Mesenteric fat pad (tissue), 1 donor: ENCODE measurements around the gene HRG. TPM values are rescaled to one million over a fixed set of nuclear protein-coding genes. Genes with fewer than 3 reads are reported as not detected.

ENCODE experiments used
- DNase-seq: peaks from one replicate; pipeline ENCODE4 v3.0.0-alpha.2; 2020; ENCODE audit warnings: low spot score
- total RNA-seq: library from RNA; stranded (reverse); fragmentation: NEBNext Ultra II Directional; extraction: Animal tissue kit (Norgen Biotek cat#: 25700); gene quantifications from one replicate; pipeline ENCODE4 v1.2.1, GENCODE V29; 2021
- donor health status: DM: yes; HTN: yes; CAD: no.

Gene HRG
- total RNA-seq, 1 donor from 2014 or later, result not detected

GRCh38 chr3:186724911-186725310 lies 59.1 kb downstream of the HRG start:
- no peak for DNase-seq

Other genes starting within 250 kb of the HRG start
- gene CRYGS, start 121.6 kb upstream of the HRG start, total RNA-seq, result 3.1 TPM
- 13.1 TPM for gene TBCCD1, start 98.7 kb upstream of the HRG start, total RNA-seq
- 47.0 TPM for gene DNAJB11, start 95.3 kb upstream of the HRG start, total RNA-seq
- gene AHSG, start 53.0 kb upstream of the HRG start, total RNA-seq, result not detected
- not detected for gene FETUB, start 25.6 kb upstream of the HRG start, total RNA-seq
- not detected for gene KNG1, start 51.3 kb downstream of the HRG start, total RNA-seq
- gene EIF4A2, start 117.6 kb downstream of the HRG start, total RNA-seq, result 237 TPM
- gene RFC4, start 140.5 kb downstream of the HRG start, total RNA-seq, result 6.4 TPM
- gene ADIPOQ, start 176.7 kb downstream of the HRG start, total RNA-seq, result 1,676 TPM